A673 (cell line): ENCODE measurements around the gene GEMIN4.

Experiments
- EZH2 ChIP-seq: fragments of 200-600 bp; sonication (generic); IDR thresholded peaks from 2 replicates; pipeline ENCODE4 v1.6.1; 2017; ENCODE audit warnings: borderline replicate concordance, low read depth, mild to moderate bottlenecking, mixed read lengths, antibody characterized with exemption, low read length; ENCODE audit not compliant: poor library complexity, severe bottlenecking
- TF ChIP-seq, protein P1 (sequence below): fragments of 300-800, 200-600 bp; sonication (generic); conservative IDR thresholded peaks from 2 replicates; pipeline ENCODE4 v1.5.1; 2017; ENCODE audit warnings: low read depth, mild to moderate bottlenecking, antibody characterized with exemption, low read length, moderate library complexity, mixed read lengths

DNA sequence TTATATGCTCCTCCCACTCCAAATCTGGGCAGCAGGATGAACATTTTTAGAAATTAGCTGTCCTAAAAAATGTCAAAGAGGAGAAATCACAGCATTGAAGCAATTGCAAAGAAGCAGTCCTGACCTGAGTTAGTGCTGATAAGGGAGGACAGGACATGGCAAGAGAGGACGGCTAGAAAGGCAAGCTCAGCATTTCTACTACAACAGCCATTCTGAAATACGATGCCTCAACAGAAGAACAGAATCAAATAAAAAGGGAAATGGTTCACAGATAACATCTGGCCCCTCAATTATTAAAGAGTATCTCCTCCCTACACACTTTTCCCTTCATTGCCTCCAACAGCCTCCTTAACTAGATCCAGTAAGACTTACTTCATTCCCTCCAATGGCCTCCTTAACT lies 55.7 kb downstream of the GEMIN4 start:
- TF ChIP-seq, protein P1, sequence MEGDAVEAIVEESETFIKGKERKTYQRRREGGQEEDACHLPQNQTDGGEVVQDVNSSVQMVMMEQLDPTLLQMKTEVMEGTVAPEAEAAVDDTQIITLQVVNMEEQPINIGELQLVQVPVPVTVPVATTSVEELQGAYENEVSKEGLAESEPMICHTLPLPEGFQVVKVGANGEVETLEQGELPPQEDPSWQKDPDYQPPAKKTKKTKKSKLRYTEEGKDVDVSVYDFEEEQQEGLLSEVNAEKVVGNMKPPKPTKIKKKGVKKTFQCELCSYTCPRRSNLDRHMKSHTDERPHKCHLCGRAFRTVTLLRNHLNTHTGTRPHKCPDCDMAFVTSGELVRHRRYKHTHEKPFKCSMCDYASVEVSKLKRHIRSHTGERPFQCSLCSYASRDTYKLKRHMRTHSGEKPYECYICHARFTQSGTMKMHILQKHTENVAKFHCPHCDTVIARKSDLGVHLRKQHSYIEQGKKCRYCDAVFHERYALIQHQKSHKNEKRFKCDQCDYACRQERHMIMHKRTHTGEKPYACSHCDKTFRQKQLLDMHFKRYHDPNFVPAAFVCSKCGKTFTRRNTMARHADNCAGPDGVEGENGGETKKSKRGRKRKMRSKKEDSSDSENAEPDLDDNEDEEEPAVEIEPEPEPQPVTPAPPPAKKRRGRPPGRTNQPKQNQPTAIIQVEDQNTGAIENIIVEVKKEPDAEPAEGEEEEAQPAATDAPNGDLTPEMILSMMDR = no peak
- no peak for TF ChIP-seq EZH2
